SK-N-DZ (cell line): ENCODE data around the gene NANOS3.

Source experiments
- DNase-seq: peaks from one replicate; pipeline ENCODE4 v3.0.0-alpha.2; 2015; ENCODE audit warnings: low spot score

Gene NANOS3

DNA sequence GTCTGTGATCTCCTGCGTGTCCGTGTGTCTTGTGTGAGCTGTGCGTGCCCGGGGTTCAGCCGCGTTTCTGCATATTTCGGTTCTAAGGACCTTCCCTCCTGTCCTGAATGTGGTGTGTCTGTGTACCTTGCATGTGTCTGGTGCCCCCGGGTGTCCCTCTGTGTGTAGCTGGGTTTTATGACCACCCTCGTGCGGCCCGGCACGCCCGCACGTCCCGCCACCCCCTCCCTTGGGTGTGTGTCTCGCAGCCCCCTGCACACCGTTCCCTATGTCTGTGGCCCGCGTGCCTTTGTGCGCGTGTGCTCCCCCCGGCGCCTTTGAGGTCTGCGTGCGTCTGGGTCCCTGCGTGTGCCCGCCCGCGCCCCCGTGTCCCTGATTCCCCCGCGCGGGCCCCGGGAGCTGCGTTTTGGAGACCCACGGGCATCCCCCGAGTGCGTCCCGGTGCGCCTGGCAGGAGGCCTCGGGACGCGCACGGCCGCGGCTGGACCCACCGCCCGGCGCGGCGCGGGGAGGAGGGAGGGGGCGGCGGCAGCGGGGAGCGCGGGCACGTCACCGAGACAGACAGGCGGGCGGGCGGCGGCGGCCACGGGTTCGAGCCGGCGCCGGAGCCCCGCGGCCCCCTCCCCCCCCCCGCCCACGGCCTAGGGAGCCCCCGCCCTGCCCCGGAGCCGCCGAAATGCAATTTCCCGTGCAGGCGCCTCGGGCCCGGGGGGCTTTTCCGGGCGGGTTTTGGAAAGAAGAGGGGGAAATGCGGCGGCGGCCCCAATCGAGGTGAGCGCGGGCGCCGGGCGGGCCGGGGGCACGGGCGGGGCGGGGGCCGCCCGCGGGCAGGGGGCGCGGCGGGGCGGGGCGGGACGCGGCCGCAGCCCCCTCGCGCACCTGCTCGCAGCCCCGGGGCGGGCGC, 12.0 kb upstream of the NANOS3 start:
- no peak for DNase-seq

GRCh38 chr19:13865571-13866462, 11.1 kb upstream of the NANOS3 start:
- DNase-seq: no peak

- DNase-seq: no peak
Measured at GRCh38 chr19:13866463-13867046, 10.4 kb upstream of the NANOS3 start.

GRCh38 chr19:13868663-13869062, 8.3 kb upstream of the NANOS3 start:
- DNase-seq: no peak

- DNase-seq: no peak
Measured at GRCh38 chr19:13869281-13869680, 7.7 kb upstream of the NANOS3 start.

- DNase-seq: no peak
Measured at GRCh38 chr19:13870873-13871272, 6.1 kb upstream of the NANOS3 start.

GRCh38 chr19:13872339-13872694, 4.6 kb upstream of the NANOS3 start:
- DNase-seq: no peak

- DNase-seq: no peak
Measured at GRCh38 chr19:13872695-13873389, 4.1 kb upstream of the NANOS3 start.

DNA sequence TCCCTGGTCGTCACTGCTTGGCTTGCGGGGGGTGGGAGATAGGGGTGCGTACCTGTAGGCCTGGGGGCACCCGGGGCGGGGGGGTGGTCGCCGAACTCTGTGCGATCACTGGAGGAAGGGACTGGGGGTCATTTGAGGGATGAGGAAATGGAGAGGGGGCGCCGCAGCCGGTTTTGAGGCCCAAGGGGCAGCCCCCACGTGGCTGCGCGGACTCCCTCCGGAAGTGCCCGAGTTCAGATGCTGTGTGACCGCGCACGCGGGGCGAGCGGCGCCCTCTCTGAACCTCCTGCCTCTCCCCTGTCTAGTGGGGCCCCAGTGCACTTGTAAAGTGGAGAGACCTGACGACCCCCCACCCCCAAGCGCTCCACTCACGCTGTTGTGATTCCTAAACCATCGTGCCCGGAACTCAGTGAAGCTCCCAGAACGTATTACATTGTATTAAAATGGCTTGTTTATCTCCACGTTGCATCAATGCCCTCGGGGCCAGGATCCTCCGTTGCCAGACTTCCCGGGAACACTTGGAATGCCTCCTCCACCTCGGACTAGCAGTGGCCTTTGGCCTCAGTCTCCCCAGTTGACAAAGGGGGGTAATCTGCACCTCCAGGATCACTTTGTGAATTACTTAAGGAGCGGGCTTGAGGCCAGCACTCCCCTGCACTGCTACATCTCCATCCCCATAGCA, 3.0 kb upstream of the NANOS3 start:
- DNase-seq: no peak

- no peak for DNase-seq
Measured at GRCh38 chr19:13875824-13876223, 1.1 kb upstream of the NANOS3 start.

DNA sequence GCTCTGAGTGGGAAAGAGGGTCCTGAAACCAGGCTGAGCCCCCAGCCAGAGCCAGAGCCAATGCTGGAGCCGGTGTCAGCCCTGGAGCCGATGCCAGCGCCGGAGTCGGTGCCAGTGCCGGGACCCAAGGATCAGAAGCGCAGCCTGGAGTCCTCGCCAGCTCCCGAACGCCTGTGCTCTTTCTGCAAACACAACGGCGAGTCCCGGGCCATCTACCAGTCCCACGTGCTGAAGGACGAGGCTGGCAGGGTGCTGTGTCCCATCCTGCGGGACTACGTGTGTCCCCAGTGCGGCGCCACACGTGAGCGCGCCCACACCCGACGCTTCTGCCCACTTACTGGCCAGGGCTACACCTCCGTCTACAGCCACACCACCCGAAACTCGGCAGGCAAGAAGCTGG, 369 bp downstream of the NANOS3 start:
- no peak for DNase-seq

DNA sequence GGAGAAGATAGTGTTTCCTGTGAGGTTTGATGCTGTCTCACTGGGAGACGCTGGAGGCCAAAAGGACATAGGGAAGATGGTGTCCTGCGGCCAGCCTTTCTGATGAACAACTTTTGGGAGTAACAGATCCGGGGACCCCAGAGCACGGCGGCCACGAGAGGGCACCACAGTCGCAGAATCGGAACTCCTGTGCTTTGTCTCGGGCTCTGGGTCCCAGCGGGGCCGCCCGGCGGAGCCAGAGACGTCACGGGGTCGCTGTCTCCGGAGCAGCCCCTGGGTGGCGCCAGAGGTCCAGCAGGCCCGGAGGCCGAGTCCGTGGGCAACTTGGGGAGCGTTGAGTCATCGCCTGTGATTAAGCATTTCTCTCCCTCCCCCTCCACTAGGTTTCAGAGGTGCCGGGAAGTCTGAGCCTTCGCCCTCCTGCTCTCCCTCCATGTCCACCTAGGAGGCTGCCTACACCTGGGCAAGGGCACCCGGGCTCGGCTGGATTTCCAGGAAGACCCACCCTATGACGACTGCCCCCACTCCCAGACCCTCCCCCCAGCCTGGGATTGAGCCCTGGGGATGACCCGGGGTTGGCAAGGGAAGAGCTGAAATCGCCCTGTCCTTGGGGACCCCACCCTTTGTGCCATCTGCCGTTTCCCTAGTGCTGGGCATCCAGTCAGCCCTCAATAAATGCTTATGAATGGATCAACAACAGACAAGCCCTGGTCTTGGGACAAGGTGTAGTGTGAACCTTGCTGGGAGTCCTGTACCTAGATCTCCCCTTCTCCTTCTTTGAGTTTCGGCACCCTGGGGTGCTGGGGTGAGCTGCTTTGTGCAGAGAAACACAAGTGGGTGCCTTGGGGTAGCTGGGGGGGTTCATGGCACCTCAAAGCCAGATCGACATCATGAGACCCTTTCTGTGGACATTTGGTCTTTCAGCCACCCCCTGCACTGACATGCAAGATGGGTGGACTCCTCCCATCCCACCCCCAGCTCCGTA, 3.4 kb downstream of the NANOS3 start:
- DNase-seq: peak; percentile 83

DNA sequence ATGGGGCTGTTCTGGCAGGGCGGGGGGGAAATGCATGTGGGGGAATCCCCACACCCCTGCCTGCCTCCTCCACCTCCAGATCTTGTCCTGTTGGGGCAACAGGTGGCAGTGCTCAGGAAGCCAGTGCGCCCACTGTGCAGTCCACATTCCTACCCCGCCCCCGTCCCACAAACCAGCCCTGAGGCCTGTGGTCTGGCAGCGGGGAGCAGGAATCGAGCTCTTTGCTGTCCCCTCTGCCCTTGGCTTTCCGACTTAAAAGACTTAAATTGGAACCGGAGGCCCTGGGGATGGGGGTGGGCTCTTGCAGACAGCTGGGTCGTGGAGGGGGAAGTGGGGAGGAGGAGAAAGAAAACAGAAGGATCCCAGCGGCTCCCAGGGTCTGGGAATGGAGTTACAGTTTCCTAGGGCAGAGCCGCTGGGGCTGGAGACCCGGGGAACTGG, 4.3 kb downstream of the NANOS3 start:
- no peak for DNase-seq

- no peak for DNase-seq
Measured at GRCh38 chr19:13881692-13882418, 4.9 kb downstream of the NANOS3 start.

GRCh38 chr19:13882419-13882795, 5.5 kb downstream of the NANOS3 start:
- no peak for DNase-seq

- DNase-seq: no peak
Measured at GRCh38 chr19:13882836-13883235, 5.9 kb downstream of the NANOS3 start.

GRCh38 chr19:13883516-13884064, 6.7 kb downstream of the NANOS3 start:
- DNase-seq: no peak

DNA sequence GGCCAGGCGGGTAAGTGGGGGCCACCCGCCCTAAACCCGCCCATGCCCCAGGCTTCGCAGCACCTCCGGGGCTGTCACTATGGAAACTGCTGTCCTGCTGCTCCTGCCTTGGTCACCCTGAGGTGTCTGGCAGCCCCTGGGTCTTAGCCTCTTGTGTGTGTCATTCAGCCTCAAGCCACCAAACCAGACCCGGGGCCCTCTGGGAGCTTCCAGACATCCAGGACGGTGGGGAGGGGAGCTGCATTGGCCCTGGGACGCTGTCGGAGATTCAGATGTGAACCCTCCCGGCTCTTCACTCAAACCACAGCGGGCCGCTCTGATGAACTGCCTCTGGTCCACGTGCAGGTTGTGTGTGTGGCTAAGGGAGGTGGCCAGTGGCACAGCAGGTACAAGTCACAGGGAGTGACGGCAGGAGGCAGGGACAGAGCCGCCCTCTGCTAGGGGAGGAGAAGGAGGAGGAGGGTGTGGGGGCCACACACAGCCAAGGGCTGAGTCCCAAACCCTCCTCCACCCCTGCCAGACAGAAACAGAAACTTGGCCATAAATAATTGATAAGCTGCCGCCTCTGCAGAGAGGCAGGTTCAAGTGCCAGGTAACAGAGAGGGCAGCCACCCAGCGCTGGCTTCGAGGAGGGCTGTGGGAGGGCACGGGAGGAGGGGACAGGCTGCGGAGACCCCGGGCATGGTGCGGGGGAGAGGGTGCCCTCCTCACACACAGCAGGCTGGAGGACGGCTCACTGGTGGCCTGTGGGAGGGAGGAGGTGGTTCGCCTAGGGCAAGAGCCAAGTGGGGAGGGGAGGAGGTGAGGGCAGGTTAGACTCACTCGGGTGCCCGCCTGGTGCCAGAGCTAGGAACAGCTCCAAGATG, 8.0 kb downstream of the NANOS3 start:
- no peak for DNase-seq
